GM12801 (cell line): ENCODE data around the gene MPP2.

Experiments
- TF ChIP-seq, protein P1 (sequence below): IDR thresholded peaks from one replicate; pipeline ENCODE4 v1.5.1; 2011; ENCODE audit warnings: control low read depth; ENCODE audit not compliant: insufficient read length; ENCODE audit errors: extremely low read depth

The MPP2 gene

DNA sequence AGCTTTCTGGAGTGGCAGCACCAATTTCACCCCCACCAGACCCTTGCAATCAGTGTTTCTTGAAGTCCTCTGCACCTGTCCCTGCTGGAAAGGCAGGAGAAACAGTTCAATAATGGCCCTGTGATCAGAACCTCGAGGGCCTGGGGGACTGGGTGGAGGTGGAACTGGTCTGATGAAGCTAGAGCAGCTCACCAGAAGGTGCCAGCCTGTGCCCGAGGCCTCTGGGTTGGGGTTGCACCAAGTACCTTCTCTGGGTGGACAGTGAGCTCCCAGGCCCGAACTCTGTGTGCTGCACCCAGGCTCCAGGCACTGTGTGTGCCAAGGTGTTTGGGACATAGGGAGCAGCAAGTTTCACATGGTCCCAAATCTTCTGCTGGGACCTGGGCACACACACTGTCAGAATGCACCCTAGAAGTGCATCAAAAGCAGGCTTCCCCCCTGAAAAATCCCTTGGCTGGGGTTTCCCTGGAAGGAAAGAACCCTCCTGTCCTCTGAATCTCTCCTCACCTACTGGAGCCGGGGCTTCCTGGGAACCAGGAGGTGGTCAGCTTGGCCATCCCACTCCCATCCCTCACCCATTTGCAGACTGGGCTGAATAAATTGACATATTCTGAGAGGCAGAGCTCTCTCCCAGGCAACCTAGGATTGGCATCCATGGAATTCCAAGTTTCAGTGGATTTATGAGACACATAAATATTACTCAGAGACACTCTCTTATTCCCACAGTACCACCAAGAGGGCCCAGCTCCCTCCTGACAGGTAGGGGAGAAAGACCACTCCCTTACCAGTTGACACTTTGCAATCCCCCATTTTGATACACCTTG, 43.0 kb downstream of the MPP2 start:
- TF ChIP-seq, protein P1, sequence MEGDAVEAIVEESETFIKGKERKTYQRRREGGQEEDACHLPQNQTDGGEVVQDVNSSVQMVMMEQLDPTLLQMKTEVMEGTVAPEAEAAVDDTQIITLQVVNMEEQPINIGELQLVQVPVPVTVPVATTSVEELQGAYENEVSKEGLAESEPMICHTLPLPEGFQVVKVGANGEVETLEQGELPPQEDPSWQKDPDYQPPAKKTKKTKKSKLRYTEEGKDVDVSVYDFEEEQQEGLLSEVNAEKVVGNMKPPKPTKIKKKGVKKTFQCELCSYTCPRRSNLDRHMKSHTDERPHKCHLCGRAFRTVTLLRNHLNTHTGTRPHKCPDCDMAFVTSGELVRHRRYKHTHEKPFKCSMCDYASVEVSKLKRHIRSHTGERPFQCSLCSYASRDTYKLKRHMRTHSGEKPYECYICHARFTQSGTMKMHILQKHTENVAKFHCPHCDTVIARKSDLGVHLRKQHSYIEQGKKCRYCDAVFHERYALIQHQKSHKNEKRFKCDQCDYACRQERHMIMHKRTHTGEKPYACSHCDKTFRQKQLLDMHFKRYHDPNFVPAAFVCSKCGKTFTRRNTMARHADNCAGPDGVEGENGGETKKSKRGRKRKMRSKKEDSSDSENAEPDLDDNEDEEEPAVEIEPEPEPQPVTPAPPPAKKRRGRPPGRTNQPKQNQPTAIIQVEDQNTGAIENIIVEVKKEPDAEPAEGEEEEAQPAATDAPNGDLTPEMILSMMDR = no peak

- TF ChIP-seq, protein P1 = no peak
Observed at GRCh38 chr17:43861960-43862359, 45.4 kb downstream of the MPP2 start.

GRCh38 chr17:43860927-43861622, 46.3 kb downstream of the MPP2 start:
- TF ChIP-seq, protein P1 = no peak

DNA sequence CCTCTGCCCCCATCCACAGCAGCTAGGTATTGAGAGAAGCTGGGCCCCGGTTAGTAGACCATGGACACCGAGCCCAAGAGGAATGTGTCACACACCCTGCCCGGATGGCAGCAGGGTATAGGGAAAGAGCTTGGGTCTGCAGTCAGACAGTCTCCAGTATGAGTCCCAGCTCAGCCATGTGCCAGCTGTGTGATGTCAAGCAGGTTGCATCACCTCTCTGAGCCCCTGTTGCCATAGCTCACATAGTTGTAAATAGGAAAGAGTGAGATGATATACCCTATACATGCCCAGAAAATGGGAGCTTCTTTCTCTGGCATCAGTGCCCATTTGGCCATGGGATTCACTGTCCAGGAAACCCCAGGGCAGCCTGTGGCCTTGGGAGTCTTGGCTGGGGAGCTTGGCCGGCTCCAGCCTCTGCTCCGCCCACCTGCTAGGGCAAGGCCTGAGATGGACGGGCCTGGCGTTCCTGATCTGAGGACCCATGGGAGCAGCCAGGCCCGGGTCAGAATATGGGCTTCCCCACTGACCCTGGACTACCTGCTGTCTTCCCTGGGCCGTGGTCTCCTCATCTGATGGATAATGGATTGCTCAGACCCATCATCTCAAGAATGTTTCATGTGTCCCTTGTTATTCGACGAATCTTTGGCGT, 47.1 kb downstream of the MPP2 start:
- TF ChIP-seq, protein P1 = no peak

DNA sequence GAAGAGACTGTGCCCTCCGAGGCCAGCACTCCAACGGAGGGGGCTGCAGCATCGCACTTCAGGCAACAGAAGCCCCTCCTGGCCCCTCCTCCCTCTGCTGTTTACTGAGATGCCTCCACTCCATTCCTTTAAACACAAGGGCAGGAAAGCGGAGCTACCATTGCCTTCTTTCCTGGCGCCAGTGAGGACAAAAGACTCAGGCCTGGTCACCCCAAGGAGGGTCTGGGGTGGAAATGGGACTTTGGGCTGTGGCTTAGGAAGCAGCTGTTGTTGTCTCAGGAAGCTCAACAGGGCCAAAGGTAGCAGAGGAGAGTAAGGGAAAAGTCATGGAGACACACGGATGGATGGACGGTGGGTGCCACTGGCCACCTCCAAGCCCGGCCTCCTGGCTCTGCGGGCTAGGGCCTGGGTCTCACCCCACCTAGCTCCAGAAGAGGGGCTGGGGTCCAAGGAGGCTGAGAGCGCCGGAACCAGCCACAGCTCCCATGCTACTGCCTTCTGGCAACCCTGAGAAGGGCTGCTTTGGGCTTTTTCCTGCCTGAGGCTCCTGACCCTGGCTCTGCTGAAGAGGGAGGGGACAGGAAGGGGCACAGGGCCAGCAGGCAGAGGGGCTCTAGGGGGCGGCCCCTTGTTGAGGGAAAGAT, 49.3 kb downstream of the MPP2 start:
- TF ChIP-seq, protein P1 = no peak

DNA sequence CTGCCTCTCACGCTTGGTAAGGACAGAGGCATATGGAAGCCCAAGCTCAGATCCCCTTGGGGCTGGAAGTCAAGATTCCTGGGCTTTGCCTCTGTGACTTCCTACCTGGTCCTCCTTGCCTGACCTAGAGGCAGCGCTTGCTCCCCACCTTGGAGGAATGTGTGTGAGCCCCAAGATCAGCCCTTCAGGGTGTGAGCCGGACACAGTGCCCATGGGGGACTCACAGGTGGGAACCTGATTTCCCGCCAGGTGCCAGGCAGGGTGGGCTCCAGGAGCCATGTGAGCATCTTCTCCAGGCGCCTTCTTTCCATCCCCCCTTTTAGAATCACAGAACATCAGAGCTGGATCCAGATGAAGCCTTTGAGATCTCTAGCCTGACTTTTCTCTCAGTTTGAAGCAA, 50.2 kb downstream of the MPP2 start:
- TF ChIP-seq, protein P1 = no peak

GRCh38 chr17:43856141-43856540, 51.2 kb downstream of the MPP2 start:
- TF ChIP-seq, protein P1 = no peak
